Lung microvascular endothelial cell (primary cell): ENCODE data around the gene MTR. TPM values are rescaled to one million over a fixed set of nuclear protein-coding genes. Genes with fewer than 3 reads are reported as not detected.

Experiments used
- DNase-seq, 2 donors: peaks; one replicate each; pipeline versions ENCODE4 v3.0.0 to v3.0.0-alpha.2; 2010; ENCODE audit warnings: low read depth in 2 of 2
- total RNA-seq: library from RNA; depleted of rRNA; stranded (reverse); fragments of >200 nt; gene quantifications from 2 replicates; pipeline ENCODE4 v1.2.1, GENCODE V29; 2014

The MTR gene
- total RNA-seq, 1 donor from 2014 or later, result 32.3 TPM

DNA sequence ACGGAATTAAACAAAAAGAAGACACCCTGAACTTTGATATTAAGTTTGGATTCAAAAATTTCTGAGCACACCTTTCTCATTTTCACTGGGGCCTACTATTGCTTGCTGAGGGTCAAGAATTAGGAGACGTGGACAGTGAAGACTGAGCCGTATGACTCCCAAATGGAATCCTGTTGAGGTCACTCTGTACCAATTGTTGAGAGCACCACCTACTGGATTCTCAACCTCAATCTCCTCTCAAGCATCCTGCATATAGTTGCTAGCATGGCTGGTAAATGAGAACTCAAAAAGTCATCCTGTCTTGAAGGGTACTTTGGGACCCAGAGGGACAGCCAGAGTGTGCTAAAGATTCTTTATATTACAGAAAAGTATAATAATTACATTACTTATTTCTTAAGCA, 20.2 kb upstream of the MTR start:
- peak; percentile 36 to 73 for DNase-seq

GRCh38 chr1:236779312-236779711, 15.8 kb upstream of the MTR start:
- no peak for DNase-seq

GRCh38 chr1:236785477-236785876, 9.6 kb upstream of the MTR start:
- no peak for DNase-seq

GRCh38 chr1:236786453-236786852, 8.6 kb upstream of the MTR start:
- no peak for DNase-seq

GRCh38 chr1:236794585-236795034, 482 bp upstream of the MTR start:
- DNase-seq, result no peak

DNA sequence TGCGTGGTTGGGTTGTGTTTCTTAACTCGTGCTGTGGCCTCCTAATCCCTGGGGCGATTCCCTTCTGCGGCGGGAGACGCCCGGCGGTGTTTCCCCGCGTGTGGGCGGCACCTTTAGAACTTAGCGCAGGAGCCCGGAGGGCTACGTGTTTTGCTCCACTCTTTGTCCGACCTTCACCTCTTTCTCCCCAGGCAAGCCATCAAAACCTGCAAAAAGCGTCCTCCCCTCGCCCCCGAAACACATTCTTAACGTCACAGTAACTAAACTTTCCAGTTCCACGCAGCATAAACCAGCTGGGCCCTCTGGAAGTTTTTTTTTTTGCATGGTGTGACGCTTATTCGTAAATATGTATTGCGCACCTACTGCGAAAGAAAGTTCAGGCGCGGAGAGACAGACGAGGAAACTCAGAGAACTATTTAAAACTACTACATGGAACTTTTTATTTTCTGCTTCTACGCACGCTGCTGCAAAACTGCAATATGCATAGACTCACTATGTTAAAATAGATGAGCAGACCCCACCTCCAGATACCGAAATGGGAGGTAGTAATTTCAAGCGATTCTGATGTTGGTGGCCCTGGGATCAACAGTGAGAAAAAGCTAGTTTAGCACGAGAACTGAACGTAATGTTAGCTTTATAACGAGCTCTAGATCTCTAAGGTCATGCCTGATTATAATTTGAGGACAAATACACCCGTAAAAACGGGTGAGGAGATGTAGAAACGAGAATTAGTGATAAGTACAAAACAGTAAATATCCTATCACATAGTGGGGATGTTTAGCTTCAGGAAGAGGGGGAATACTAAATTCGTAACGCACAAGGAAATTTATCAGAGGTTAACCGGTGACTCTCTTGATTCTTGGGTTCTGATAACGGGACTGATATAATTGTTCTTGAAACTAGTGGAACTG, 920 bp downstream of the MTR start:
- DNase-seq, result peak; percentile 47 to 56

- no peak for DNase-seq
Observed at GRCh38 chr1:236799001-236799400, 3.9 kb downstream of the MTR start.

GRCh38 chr1:236800002-236800620, 5.0 kb downstream of the MTR start:
- no peak for DNase-seq

DNA sequence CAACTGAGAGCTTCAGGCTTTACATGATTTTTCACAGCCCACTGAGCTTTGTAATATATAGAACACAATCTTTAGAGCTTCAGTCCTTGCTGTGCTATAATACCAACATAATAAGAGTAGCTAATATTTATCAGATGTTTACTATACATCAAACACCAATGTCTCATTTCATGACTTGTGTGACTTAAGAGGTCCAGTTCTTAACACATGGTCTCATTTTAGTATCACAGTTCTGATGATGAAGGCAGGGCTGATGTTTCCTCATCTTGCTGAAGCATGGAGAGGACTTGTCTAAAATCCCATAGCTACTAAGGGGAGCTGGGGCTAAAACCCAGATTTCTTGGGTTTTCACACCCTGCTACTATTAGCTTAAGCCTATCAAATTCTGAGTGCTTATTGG, 5.5 kb downstream of the MTR start:
- no peak for DNase-seq

- DNase-seq, result no peak
Observed at GRCh38 chr1:236802264-236802663, 7.2 kb downstream of the MTR start.

- no peak for DNase-seq
Observed at GRCh38 chr1:236806634-236807033, 11.5 kb downstream of the MTR start.

DNA sequence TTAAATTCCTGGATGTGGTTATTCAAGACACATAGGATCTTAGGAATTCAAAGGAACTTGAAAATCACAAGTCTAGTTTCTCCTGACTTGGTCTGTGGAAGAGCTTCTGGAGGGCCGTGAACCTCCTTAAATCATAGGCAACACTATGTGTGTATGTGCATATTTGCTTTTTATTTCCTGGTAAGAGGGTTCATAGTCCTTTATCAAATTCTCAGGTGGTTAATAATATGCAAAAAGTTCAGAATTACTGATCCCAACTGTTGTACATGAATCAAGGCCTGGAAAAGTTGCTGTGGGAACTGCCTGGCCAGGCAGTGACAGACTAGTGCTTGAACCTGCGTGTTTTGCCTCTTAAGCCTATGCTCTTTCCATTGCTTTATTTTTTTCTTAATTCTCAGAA, 12.9 kb downstream of the MTR start:
- no peak for DNase-seq

- DNase-seq, result no peak
Observed at GRCh38 chr1:236808564-236809130, 13.6 kb downstream of the MTR start.

GRCh38 chr1:236809148-236809547, 14.1 kb downstream of the MTR start:
- no peak for DNase-seq

DNA sequence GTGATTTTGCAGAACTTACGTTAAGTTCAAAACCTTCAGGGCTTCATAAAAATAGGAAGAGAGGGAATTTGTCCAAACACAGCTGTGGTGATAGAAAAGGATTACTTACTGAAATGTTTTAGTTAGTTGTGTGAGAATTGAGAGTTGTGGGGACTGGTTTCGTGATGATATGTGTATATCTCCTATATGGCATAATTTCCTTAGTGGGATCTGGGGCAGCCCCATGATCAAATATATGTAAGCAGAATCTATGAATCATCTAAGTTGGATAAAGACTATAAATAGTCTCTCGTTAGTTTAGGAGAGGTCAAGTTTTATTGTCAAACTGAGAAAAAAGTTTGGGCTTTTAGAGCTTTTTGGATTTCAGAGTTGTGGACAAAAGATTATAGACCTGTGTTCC, 14.9 kb downstream of the MTR start:
- no peak for DNase-seq

GRCh38 chr1:236812334-236813030, 17.4 kb downstream of the MTR start:
- no peak for DNase-seq

DNA sequence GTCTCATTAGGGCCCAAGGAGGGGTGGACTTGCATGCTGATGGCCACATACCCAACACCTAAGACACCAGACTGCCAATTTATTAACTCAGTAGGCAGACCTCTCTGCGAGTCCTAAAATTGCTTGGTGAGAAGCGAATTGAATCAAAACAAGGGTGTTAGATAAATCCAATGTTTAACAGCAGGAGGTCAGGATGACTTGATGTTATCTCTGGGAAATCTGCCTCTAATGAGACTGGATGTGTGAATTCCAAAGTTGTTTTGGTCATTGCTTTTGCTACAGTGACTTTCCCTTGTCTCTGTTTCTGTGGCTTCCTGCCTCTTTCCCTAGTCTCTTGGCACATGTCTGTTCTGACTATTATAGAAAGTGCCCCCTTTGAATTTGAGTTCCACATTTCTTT, 20.8 kb downstream of the MTR start:
- no peak for DNase-seq

DNA sequence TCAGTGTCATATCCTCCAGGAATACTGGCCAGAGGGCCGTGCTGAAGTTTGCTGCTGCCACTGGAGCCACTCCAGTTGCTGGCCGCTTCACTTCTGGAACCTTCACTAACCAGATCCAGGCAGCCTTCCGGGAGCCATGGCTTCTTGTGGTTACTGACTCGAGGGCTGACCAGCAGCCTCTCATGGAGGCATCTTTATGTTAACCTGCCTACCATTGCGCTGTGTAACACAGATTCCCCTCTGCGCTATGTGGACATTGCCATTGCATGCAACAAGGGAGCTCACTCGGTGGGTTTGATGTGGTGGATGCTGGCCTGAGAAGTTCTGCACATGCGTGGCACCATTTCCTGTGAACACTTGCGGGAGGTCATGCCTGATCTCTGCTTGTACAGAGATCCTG, 24.8 kb downstream of the MTR start:
- DNase-seq, result no peak

GRCh38 chr1:236821091-236821627, 26.1 kb downstream of the MTR start:
- DNase-seq, result no peak

- no peak for DNase-seq
Observed at GRCh38 chr1:236823559-236823958, 28.5 kb downstream of the MTR start.

GRCh38 chr1:236829085-236829484, 34.0 kb downstream of the MTR start:
- no peak for DNase-seq

GRCh38 chr1:236830116-236830515, 35.0 kb downstream of the MTR start:
- DNase-seq, result no peak
